ENCODE data around the gene HCRTR1.

The HCRTR1 gene

GRCh38 chr1:31576743-31577455 is 40.6 kb upstream of the HCRTR1 start:
- DNase-seq (ENCODE audit: low read depth) = no peak
- TF ChIP-seq CTCF (IDR thresholded peaks at IDR 0.05; ENCODE audit: low read depth, low read length, missing control alignments) = no peak
- no peak overlapping the region for H3K4me3 ChIP-seq (ENCODE audit: low read depth, low read length)

GRCh38 chr1:31577515-31578192 is 39.8 kb upstream of the HCRTR1 start:
- H3K4me3 ChIP-seq (ENCODE audit: low read depth, low read length) = no peak overlapping the region
- no peak for TF ChIP-seq CTCF (IDR thresholded peaks at IDR 0.05; ENCODE audit: low read depth, low read length, missing control alignments)
- no peak for DNase-seq (ENCODE audit: low read depth)

- no peak overlapping the region for H3K4me3 ChIP-seq (ENCODE audit: low read depth, low read length)
- DNase-seq (ENCODE audit: low read depth) = no peak
- TF ChIP-seq CTCF (IDR thresholded peaks at IDR 0.05; ENCODE audit: low read depth, low read length, missing control alignments) = no peak
Measured at GRCh38 chr1:31579374-31579773, 38.1 kb upstream of the HCRTR1 start.

GRCh38 chr1:31580513-31580870 is 37.0 kb upstream of the HCRTR1 start:
- TF ChIP-seq CTCF (IDR thresholded peaks at IDR 0.05; ENCODE audit: low read depth, low read length, missing control alignments) = no peak
- DNase-seq (ENCODE audit: low read depth) = no peak
- H3K4me3 ChIP-seq (ENCODE audit: low read depth, low read length) = no peak overlapping the region

GRCh38 chr1:31580891-31581603 is 36.4 kb upstream of the HCRTR1 start:
- no peak for TF ChIP-seq CTCF (IDR thresholded peaks at IDR 0.05; ENCODE audit: low read depth, low read length, missing control alignments)
- H3K4me3 ChIP-seq (ENCODE audit: low read depth, low read length) = no peak overlapping the region
- no peak for DNase-seq (ENCODE audit: low read depth)

- TF ChIP-seq CTCF (IDR thresholded peaks at IDR 0.05; ENCODE audit: low read depth, low read length, missing control alignments) = no peak
- no peak for DNase-seq (ENCODE audit: low read depth)
- no peak overlapping the region for H3K4me3 ChIP-seq (ENCODE audit: low read depth, low read length)
Measured at GRCh38 chr1:31581821-31582810, 35.4 kb upstream of the HCRTR1 start.

Measured in GM12864 (cell line).